Body of pancreas (tissue), 4 donors: ENCODE measurements around the gene ADCY1. TPM values are rescaled to one million over a fixed set of nuclear protein-coding genes. Genes with fewer than 3 reads are reported as not detected.

Experiments
- ATAC-seq: fragments of 150-250 bp; one replicate; pipeline ENCODE4 v1.9.1; 2016
- DNase-seq, 4 donors: peaks; one replicate each; pipeline ENCODE4 v3.0.0-alpha.2; 2019
- H3K27ac ChIP-seq, 4 donors: fragments of 200-600 bp; sonication (generic); 1 replicate in 3 of 4; 2 replicates in 1 of 4; pipeline versions ENCODE4 v1.5.1 to v1.6.1; 2016 to 2019; ENCODE audit warnings: mild to moderate bottlenecking in 1 of 4, mixed read lengths in 1 of 4, moderate library complexity in 1 of 4
- H3K27me3 ChIP-seq, 2 donors: fragments of 200-600 bp; sonication (generic); one replicate each; pipeline ENCODE4 v1.6.0; 2016; ENCODE audit warnings: mild to moderate bottlenecking in 1 of 2
- H3K36me3 ChIP-seq, 2 donors: fragments of 200-600 bp; sonication (generic); replicated peaks in 1 of 2; 2 replicates each; pipeline ENCODE4 v1.5.1; 2016; ENCODE audit warnings: low read depth in 2 of 2; ENCODE audit not compliant: insufficient read depth in 1 of 2
- H3K4me1 ChIP-seq: fragments of 200-600 bp; sonication (generic); one replicate; pipeline ENCODE4 v1.6.0; 2016
- H3K4me3 ChIP-seq, 2 donors: fragments of 200-600 bp; sonication (generic); 1 replicate in 1 of 2; 2 replicates in 1 of 2; pipeline ENCODE4 v1.5.1; 2016 to 2019
- H3K9me3 ChIP-seq, 3 donors: fragments of 200-600 bp; sonication (generic); 1 replicate in 2 of 3; 2 replicates in 1 of 3; pipeline ENCODE4 v1.5.1; 2016
- CTCF ChIP-seq, 7 experiments: fragments of 450-650 bp in 4 of 7; fragments of 200-600 bp in 3 of 7; sonication (generic) in 3 of 7; IDR thresholded peaks; one replicate each; pipeline ENCODE4 v1.5.1; 2016 to 2019; ENCODE audit warnings: antibody characterized with exemption in 7 of 7
- POLR2A ChIP-seq, 3 donors: fragments of 450-650 bp; IDR thresholded peaks; one replicate each; pipeline ENCODE4 v1.6.1; 2016; ENCODE audit warnings: antibody characterized with exemption in 3 of 3, mild to moderate bottlenecking in 2 of 3
- WGBS, 2 donors: methylation state at CpG; one replicate each; pipeline ENCODE4 v1.1.5; 2017; 5-methylcytosine and 5-hydroxymethylcytosine counted together
- intact Hi-C: fragments of 100-400 bp; cut with DNase I; formaldehyde crosslinking; loops from one replicate; pipeline ENCODE4 v1.15.1; 2023
- total RNA-seq, 2 donors: library from RNA; depleted of rRNA; stranded (reverse); fragments of >200 nt; gene quantifications; one replicate each; pipeline ENCODE4 v1.1.0, GENCODE V29; 2016

Gene ADCY1
- total RNA-seq, 2 donors from 2014 or later: 6.2 to 7.6 TPM

- Histone ChIP-seq H3K4me1 (no peaks in the 10 kb centered on the region), H3K9me3 (no peaks in the 10 kb centered on the region), H3K27me3 (no peaks in the 10 kb centered on the region), H3K4me3 (no peak overlapping the region), H3K36me3 (no peaks in the 10 kb centered on the region), H3K27ac (no peak overlapping the region)
- WGBS, 2 donors: 87 to 91% methylated on average over 6 of the region's 6 CpGs
- ATAC-seq: no peak
- DNase-seq: no peak
- intact Hi-C loops: no loop called here
- TF ChIP-seq POLR2A (IDR thresholded peaks at IDR 0.05) (no peak), CTCF (IDR thresholded peaks at IDR 0.05) (no peak)
Observed at GRCh38 chr7:45712872-45713668, 138.9 kb downstream of the ADCY1 start.

- Histone ChIP-seq H3K4me3 (no peak overlapping the region), H3K9me3 (no peaks in the 10 kb centered on the region), H3K27me3 (no peaks in the 10 kb centered on the region), H3K36me3 (no peaks in the 10 kb centered on the region), H3K27ac (no peak overlapping the region), H3K4me1 (no peaks in the 10 kb centered on the region)
- WGBS, 2 donors: 80 to 84% methylated on average over 13 to 21 of the region's 23 CpGs
- DNase-seq: no peak
- intact Hi-C loops: no loop called here
- TF ChIP-seq CTCF (IDR thresholded peaks at IDR 0.05): no peak
- TF ChIP-seq POLR2A (IDR thresholded peaks at IDR 0.05): no peak
- ATAC-seq: no peak
Observed at GRCh38 chr7:45713669-45714520, 139.7 kb downstream of the ADCY1 start.

- H3K27ac ChIP-seq: no peak overlapping the region
- WGBS, 2 donors: 60 to 100% methylated on average over 3 to 4 of the region's 4 CpGs
Observed at GRCh38 chr7:45714521-45714820, 140.3 kb downstream of the ADCY1 start.

GRCh38 chr7:45715471-45716352 lies 141.5 kb downstream of the ADCY1 start:
- no peaks in the 10 kb centered on the region for H3K36me3 ChIP-seq
- no peak overlapping the region for H3K27ac ChIP-seq
- H3K4me3 ChIP-seq: no peak overlapping the region
- H3K9me3 ChIP-seq: no peaks in the 10 kb centered on the region
- no peaks in the 10 kb centered on the region for H3K27me3 ChIP-seq
- TF ChIP-seq CTCF (IDR thresholded peaks at IDR 0.05) (no peak), POLR2A (IDR thresholded peaks at IDR 0.05) (no peak)
- intact Hi-C loops: no loop called here
- ATAC-seq (no peak), DNase-seq (no peak)
- H3K4me1 ChIP-seq: no peaks in the 10 kb centered on the region
- WGBS, 2 donors: 82 to 83% methylated on average over 3 to 15 of the region's 15 CpGs

More at GRCh38 chr7:45714521-45714820, 140.3 kb downstream of the ADCY1 start:
- Histone ChIP-seq H3K36me3 (no peaks in the 10 kb centered on the region), H3K4me1 (no peaks in the 10 kb centered on the region), H3K27me3 (no peaks in the 10 kb centered on the region), H3K4me3 (no peak overlapping the region), H3K9me3 (no peaks in the 10 kb centered on the region)
- ATAC-seq (no peak), DNase-seq (no peak)
- TF ChIP-seq POLR2A (IDR thresholded peaks at IDR 0.05) (no peak), CTCF (IDR thresholded peaks at IDR 0.05) (no peak)
- intact Hi-C loops: no loop called here
